Embryonic facial prominence (tissue), 1 donor: ENCODE measurements around the gene MEDAG.

Experiments
- DNase-seq: peaks from one replicate; pipeline ENCODE4 v3.0.0-alpha.2; 2016; ENCODE audit errors: extremely low spot score

Gene MEDAG

DNA sequence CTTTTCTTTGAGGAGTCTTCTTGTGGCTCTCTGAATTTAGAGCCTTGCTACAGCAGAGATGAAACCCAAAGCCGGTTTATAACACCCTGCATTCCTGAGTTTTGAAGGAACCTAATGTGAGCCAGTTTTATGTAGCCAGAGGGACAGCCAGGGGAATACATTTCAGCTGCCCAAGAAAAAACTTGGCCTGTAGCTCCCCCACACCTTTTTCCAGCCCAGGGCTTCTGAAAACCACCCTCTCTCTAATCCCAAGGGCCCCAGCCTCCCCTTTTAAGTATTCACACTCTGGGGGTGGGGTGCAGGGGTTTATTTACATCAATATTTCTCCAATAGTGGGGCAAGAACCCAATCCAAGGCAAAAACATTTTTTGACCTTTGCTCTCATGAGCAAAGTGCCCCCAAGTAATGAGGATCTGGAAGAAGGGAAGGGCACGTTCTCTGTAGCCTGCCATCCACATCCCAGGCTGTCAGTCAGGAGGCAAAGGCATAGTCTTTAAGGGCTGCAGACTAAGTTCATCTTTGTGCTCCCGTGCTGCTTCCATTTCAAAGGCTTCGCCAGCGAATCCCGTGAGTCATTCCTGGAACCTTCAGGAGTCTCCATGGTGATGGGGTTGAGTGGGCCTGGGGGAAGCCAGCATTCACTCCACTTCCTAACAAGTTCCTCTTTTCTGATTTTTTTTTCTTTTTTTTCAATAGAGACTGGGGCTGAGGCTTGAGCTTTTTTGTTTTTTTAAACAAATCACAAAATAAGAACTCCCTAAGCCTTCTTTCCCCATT is 33.2 kb upstream of the MEDAG start:
- no peak for DNase-seq

DNA sequence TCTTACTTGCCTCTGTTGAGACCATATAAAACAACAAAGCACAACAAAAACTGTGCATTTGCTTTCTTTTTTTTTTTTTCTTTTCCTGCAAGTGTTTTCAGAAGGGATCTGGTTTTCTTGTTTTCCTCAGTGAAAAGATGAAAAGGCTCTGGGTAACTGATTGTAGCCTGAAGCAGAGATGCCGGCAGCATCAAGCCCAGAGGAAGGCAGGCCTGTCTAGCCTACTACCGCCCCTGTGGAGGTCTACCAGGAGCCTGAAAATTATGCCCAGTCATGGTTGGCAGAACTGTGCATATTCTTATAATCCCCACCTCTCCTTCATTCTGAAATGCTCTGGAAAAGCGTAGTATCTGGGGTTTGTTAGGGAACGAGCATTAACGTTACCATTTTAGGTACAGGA is 32.6 kb upstream of the MEDAG start:
- no peak for DNase-seq

DNA sequence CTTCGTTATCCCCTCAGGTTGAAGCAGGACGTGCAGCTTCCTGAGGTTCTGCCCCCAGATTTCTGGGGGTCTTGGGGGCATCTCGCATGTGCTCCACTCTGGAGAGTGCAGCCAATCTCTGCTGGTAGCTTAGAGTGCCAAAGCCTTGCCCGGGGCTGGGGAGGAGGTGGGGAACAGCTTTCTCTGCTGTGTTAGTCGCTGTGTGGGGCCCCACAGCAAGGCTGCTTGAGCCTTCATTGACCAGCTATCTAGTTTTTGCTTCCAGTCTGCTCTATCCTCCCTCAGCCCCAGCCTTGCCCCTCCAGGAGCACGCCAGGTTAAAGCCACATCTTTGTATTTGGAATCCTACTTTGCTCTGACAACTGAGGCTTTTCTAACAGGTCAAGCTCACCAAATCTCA is 32.0 kb upstream of the MEDAG start:
- no peak for DNase-seq

DNA sequence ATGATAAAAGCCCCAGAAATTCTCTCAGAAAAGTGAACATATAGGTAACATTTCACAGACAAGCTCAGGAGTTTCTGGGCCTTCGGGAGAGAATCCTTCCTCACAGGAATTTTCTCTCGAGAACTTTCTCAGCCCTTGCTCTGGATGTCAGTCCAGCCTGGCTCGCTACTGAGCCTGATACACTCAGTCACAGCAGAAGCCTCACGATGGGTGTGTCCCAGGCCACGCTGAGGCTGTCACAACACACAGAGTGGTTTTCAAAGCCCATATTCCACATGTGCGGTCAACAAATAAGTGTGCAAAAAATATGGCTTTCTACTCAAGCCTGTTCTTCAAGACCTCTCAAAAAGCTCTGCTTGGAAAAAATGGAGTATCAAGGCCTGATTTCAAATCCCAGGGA is 31.5 kb upstream of the MEDAG start:
- DNase-seq, result no peak

DNA sequence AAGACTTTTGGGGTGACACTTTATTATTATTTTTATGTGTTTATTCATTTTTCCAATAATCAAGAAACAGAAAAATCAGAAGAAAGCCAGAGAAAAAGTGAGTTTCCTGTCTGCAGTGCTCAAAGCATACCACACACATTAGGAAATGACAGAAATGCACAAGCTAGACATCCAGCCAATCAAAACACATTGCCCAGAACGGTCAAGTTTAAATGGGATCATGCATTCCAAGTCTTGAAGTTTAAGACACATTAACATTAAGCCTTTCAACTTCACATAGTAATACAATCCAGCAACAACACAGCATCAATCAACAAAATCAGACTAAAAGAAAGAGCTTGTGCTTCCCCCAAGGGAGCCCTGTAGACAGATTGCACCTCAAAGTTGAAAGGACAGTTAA is 28.7 kb upstream of the MEDAG start:
- no peak for DNase-seq

DNA sequence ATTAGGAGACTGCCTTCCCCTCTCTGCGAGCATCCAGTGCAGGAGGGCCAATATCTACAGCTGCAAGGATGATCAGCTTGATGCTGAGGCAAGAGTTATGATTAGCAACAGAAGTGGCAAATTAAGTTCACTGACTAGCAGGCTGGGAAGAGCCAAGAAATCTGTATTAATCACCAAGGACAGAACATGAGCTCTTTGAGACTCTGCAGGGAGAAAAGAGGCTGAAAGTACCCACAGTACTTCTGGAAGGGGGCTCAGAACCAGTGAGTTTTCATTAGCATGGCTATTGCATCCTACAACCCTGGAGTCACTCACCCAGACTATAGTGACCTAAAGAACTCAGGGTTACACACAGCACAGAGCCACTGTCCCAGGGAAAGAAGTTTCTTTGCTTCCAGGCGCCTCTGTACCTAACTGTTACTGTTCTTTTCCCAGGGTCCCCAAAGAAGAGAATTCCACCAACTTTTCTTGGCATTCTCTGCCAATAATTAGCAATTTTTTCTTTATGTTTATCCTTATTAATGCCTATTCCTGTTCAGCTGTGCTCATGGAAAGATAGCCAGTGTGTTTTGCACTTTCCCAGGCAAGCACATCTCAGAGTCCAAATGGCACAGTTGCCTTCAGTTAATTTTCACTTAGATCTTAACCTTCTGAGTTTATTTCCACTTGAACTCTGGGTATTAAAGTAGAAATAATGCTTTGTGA is 25.8 kb upstream of the MEDAG start:
- no peak for DNase-seq

DNA sequence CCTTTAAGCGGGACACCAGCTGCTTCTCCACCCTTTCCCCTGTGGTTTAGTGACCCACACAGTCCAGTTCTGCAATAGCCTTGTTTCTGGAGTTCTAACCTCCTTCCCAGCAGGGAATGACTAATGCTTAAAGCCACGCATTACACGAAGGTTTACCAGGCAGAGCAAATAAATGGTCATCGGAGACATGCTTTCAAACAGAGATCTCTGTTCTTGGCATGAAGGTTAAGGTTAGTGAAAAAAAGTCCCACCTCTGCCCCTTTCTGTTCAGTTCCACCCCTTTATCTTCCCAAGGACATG is 25.3 kb upstream of the MEDAG start:
- no peak for DNase-seq

DNA sequence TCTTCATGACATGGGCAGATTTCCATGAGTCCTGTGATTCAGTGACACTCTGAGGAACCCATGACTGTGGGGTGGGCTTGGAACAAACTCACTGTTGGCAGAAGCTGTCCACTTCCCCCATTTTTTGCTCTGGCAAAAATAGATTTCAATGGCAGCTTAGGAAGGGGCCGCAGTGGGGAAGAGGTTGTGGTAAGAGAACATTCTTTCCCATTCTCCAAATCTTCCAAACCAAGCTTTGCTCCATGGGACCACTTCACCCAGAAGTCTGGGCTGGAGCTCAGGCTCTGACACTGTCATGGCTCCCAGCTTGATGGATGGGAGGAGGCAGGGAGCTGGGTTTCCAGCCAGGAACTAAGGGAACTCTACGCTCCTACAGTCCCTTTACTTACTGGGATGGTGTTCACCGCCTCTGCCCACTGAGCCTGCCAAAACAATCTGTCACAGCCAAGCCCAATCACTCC is 24.9 kb upstream of the MEDAG start:
- no peak for DNase-seq

DNA sequence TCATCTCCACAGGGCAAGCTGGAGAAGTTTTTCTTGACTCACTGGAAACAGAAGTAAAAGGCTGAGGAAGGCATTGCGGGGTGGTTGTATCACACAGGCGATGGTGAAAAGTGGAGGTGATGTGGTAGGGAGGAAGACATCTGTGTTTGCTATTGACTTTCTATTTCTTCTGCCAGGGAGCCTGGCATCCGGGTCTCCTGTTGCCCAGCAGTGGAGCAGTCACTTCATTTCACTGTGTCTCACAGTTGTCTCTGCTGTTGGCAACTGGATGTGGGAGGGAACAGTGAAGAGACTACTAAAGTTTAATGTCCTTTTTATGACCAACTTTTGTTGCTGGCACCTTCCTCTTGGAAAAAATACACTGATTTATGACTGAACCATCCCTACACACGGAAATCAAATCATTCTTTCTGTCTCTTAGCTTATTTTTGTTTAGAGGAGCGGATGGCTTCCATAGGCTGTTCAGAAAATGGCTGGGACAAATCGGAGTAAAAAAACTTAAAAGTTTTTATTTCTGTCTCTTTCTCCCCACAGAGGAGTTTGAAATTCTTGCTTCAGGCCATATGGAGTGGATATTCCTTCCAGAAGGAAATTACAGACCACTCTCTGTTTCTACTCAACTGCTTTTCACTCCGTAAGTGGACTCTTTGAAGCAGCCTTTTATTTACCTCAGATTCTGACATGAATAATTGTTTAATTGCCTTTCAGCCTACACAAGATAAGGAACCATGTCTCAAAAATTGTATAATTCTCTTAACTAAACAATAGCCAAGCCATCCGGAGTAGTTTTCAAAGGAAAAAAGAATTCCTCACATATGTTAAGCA is 23.8 kb upstream of the MEDAG start:
- no peak for DNase-seq

DNA sequence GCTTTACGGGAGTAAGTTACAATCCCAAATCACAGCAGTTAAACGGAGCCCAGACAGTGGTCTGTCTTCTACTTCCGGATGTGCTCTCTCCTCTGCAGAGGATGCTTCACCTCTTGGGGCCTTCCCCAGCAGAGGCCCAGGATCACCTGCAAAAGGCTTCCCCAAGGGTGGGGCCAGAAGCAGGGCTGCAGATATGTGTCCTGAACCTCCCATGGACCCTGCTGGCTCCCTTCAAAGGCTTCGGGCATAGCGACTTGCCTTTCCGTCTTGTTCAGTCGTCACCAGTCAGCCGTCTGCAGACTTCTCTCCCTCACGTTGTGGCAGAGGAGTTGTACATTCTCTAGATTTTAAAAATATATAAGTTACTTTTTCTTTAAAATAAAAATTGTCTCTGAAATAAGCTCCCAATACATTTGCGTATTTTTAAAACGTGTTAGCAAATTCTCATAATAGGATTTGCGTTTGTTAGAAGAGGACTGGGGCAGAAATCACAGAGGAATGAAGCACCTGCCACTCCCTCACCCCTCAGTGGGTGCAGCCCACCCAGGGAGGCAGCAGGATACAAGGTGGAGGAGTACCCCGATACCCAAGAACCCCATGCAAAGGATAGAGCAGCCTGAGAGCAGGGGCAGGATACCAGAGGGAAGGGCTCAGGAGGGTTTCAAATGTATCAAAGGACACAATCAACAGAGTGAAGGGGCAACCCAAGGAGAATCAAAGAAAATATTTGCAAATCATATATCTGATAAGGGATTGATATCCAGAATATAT is 22.9 kb upstream of the MEDAG start:
- DNase-seq, result no peak

DNA sequence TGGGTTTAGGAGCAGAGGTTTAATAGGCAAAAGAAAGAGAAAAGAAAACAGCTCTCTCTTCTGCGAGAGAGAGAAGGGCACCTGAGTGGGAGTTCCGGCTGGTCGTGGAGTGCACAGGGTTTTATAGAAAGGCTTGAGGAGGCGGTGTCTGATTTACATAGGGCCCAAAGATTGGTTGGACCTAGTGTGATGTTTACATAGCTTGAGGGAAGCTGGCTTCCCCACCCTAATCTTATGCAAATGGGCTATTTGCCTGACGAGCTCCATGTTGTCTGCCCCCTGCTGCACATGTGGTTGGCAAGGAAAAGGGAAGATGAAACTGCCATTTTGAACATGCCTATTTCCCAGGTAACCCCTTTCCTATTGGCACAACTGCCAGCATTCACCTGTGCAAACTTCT is 21.5 kb upstream of the MEDAG start:
- no peak for DNase-seq

DNA sequence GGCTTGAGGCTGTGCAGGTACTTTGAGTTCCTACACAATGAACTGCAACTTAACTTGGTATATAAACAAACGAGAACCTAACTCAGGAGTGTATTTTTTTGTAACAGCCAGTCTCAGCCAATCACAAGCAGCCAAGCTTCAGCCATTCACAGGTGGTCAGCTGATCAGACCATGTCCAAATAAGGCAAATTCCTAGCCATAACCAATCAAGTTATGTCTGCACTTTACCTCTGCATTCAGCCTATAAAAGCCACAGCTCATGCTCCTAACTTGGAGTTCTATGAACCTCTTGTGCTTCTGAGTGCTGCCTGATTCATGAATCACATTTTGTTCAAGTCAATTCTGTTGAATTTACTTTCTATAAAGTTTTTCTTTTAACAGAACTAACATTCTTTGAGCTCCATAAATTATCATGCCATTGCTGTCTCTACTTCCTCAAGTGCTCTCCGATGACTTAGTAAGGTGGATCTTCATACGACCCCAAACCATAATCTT is 16.8 kb upstream of the MEDAG start:
- DNase-seq, result no peak

DNA sequence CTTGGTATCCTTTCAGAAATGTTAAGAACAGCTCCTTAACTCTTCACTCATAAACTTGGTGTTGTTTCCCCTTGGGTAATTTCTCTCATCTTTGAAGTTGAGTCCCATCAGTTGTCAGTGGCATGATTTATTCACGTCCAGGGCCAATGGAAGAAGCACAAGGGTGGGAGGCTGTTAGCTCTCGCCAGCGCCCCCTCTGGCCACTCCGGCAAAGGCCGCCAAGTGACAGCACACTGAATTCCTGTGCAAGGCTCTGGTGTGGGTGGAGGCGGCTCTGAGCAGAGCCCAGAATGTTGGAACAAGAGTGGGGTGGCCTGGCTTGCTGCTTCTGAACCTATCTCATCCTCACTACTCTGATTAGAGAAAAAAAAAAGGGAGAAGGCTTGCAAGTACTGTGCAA is 13.1 kb upstream of the MEDAG start:
- no peak for DNase-seq

DNA sequence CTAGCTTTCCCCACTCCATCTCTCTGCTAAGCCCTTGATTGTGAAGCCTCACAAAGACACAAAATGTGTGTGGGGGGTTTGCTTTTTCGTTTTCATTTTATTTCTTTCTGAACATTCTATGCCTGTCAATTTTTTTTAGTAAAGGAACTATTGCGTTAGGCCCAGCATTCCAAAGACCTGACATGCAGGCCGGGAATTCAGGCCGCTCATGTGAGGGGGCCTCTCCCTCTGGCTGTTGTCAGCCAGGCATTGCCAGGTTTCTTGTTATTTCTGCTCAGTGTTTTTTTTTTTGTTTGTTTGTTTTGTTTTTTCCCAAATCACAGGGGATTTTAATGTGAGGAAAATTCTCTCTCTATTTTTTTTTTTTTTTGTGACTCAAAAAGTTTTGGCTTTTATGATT is 10.3 kb upstream of the MEDAG start:
- no peak for DNase-seq

DNA sequence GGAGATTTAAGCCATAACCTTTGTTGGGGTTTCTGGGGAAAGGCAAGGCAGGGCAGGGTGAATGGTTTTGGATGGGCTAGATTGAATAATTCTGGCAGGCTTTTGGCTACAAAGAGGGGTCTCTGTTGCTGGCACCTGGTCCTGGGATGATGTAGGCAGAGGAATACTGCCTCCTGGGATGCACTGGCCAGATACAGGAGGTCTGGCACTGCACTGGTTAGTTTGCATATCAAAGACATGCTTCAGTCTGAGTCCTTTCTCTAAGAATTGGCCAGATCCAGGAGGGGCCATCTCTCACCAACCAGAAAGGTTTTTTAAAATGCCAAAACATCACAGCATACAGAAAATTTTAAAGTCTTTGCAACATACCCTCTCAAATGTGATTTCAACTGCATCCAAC is 8.0 kb upstream of the MEDAG start:
- no peak for DNase-seq

DNA sequence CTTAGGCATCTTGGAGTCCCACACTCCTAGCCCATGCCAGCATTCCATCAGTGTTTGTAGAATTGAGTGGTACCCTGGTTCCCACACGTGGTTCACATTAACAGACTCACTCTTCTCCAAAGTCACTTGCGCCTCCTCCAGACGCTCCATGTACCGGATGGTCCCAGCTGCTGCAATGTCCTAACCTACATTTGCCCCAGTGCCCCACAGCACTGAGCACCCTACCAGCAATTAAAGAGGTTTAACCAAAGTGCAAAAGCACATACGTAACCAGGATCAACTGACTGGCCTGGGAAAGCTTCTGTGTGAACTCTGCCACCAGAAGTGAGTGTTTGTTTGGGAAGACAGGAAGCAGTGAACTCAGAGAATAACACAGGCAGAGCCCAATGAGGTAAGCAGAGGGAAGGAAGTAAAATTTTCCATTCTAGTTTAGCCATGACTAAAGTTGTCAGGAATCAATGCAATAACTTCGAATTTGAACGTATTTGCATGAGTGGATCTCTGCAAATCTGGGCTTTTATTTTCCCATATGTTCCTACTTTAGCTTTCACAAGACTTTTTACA is 7.3 kb upstream of the MEDAG start:
- DNase-seq, result peak; percentile 80

DNA sequence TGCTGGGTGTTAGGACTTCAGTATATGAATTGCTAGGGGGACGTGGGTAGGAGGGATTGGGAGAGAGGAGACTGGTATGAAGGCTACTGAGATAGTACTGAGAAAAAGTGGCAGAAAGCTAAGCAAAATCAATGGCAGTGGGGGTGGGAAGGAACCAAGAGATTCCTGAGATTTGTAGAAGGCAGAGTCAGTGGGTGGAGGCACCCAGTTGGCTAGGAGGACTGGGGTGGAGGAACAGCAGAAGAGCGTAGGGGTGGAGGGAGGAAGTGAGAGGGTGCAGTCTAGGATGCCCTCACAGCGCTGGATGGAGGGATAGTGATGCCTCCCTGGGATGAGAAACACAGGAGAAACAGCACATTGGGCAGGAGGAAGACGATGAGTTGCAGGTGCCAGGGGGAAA is 5.6 kb upstream of the MEDAG start:
- DNase-seq, result no peak

DNA sequence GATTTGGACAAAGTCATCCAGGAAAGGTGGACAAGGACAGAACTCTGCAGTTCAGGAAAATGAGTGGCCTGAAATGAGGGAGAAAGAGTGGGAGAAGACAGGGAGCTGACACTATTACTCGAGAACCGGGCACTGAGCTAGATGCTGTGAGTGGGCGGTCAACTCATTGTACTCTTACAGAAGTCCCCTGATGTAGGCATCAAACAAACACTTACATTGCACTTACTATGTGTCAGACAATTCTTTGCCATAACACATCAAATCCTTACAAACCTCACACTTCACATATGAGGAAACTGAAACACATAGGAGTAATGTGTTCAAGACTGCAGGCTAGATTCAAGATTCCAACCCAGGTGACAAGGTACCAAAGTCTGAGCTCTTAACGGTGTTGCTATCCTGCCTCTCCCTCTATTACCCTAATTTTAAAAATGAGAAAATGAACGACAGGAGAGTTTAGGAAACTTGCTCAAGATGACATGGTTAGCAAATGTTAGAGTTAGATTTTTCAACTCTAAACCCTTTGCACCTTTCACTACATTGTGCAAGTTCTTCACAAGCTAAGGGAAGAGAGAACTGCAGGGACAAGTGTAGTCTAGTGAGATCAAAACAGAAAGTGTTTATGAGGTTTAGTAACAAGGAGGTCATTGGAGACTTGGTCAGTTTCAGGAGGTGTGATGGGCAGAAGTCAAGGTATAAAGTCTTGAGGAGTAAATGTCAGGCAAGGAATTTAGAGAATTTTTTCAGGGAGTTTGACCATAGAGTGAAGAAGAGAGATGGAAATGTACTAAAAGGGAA is 4.9 kb upstream of the MEDAG start:
- no peak for DNase-seq

DNA sequence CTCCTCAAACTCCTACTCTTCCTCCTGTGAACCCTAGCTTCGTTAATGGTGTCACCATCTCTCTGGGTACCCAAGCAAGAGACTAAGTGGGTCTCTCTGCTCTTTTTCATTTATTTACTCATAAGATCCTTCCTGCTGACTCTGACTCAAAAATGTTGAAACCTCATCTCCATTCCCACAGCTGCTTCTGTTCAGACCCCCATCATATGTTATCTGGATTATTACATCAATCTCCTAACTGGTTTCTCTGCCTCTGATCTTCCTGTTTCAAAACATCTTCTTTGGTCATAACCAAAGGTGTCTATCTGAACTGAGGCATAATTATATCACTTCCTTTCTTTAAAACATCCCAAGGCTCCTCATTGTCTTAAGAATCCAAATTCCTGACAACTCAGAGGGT is 2.0 kb upstream of the MEDAG start:
- DNase-seq, result no peak

DNA sequence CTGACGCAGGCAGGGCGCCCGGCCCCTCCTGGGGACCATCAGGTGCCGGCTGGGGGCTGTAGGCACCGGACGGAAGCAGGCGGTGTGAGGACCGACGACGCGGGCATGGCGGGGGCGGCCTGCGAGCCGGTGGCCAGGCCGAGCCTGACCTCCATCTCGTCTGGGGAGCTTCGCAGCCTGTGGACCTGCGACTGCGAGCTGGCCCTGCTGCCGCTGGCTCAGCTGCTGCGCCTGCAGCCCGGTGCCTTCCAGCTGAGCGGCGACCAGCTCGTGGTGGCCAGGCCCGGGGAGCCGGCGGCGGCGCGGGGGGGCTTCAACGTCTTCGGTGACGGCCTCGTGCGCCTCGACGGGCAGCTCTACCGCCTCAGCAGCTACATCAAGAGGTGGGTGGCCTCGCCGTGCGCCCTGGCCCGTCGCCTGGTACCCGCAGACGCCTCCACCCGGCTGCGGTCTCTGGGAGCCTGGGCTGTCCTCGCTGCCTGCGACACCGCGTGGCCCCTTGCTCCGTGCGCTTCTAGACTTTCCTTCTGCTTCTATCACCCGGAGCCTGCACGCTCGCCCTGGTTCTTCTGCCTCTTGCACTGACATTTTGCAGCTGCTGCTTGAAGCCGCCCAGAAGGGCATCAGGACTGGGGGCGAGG is 460 bp downstream of the MEDAG start:
- no peak for DNase-seq
